Heart left ventricle (tissue), 13 donors: ENCODE measurements around the gene TUBB2B.

Experiments
- POLR2A ChIP-seq, 2 donors: fragments of 450-650 bp; IDR thresholded peaks; one replicate each; pipeline ENCODE4 v1.6.1; 2017; ENCODE audit warnings: antibody characterized with exemption in 2 of 2, mild to moderate bottlenecking in 2 of 2, moderate library complexity in 2 of 2
- TF ChIP-seq, protein P1 (sequence below), 12 donors: fragments of 200-600 bp; sonication (generic) in 4 of 12; IDR thresholded peaks; one replicate each; pipeline versions ENCODE4 v1.5.0 to v1.8.0; 2018 to 2022; ENCODE audit warnings: antibody characterized with exemption in 12 of 12, mild to moderate bottlenecking in 5 of 12
- donor health status: ischemic (EF 13 %, LVEDD 7.1; RV severe dilation, severe dysfunction).
- donor health status: DM: no; HTN: yes; CAD: no.
- donor health status: DM: no; HTN: no; CAD: no.
- donor health status: ischemic (EF 25% LVEDD 6.9; RV normal size, moderate dysfunction).
- donor health status: ischemic (EF 25% LVEDD 5.7; RV mildly dilated, moderate dysfunction).
- donor health status: ischemic (EF 35%, LVEDD 5.7; RV mildly dilated, moderate dysfunction).
- donor health status: nonischemic (EF 11% LVEDD 7.7; RV severe dilation, severe dysfunction).
- donor health status: DM: yes; HTN: yes; CAD: no.
- donor health status: PGD.
- donor health status: ischemic (EF 29% LVEDD 5.4; RV normal size, mild dysfunction).
- donor health status: nonischemic (EF 23%, LVEDD 6.1; RV moderate dilation, normal function).

DNA sequence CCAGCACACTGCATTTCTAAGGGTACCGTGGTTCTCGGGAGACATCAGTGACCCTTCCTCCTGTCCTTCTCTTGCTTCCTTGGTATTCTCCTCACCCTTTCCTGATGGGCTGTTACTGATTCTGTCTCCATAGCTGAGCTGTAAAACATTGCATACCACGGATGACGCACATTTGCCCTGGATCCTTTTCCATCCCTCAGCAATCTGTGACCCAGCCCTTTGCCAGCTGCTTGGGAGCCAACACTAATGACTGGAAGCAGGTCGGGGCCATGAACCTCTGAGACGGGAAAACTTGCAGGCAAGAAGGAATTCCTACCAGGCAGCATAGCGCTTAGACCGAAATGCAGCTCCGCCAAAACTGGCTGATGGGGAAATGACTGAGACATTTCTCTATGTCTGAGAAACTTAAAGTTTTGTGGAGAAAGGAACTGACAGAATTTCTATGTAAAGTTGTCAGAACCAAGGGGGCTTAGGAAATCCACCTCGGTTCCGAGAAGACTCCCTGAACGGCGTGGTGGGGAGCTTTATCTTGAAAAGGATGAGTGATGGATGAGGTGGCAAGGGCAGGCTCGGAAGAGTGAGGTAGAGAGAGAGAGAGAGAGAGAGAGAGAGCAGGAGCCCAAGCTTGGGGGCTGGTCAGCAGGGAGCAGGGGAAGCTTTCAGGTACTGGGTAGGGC, 19.2 kb downstream of the TUBB2B start:
- TF ChIP-seq, protein P1, sequence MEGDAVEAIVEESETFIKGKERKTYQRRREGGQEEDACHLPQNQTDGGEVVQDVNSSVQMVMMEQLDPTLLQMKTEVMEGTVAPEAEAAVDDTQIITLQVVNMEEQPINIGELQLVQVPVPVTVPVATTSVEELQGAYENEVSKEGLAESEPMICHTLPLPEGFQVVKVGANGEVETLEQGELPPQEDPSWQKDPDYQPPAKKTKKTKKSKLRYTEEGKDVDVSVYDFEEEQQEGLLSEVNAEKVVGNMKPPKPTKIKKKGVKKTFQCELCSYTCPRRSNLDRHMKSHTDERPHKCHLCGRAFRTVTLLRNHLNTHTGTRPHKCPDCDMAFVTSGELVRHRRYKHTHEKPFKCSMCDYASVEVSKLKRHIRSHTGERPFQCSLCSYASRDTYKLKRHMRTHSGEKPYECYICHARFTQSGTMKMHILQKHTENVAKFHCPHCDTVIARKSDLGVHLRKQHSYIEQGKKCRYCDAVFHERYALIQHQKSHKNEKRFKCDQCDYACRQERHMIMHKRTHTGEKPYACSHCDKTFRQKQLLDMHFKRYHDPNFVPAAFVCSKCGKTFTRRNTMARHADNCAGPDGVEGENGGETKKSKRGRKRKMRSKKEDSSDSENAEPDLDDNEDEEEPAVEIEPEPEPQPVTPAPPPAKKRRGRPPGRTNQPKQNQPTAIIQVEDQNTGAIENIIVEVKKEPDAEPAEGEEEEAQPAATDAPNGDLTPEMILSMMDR (IDR thresholded peaks at IDR 0.05), result no peak
- no peak for TF ChIP-seq POLR2A (IDR thresholded peaks at IDR 0.05)
